GM10847 (cell line): ENCODE measurements around the gene PTCH1.

Experiments used
- POLR2A ChIP-seq: IDR thresholded peaks from 2 replicates; pipeline ENCODE4 v1.6.1; 2011; ENCODE audit not compliant: insufficient read length; ENCODE audit errors: extremely low read depth

PTCH1 gene

GRCh38 chr9:95463148-95464060, 53.4 kb downstream of the PTCH1 start:
- TF ChIP-seq POLR2A: no peak

GRCh38 chr9:95462249-95463147, 54.3 kb downstream of the PTCH1 start:
- no peak for TF ChIP-seq POLR2A

- TF ChIP-seq POLR2A: no peak
Measured at GRCh38 chr9:95461448-95462248, 55.1 kb downstream of the PTCH1 start.

GRCh38 chr9:95460518-95461164, 56.1 kb downstream of the PTCH1 start:
- TF ChIP-seq POLR2A: no peak

GRCh38 chr9:95459851-95460517, 56.8 kb downstream of the PTCH1 start:
- TF ChIP-seq POLR2A: no peak

GRCh38 chr9:95459178-95459577, 57.6 kb downstream of the PTCH1 start:
- TF ChIP-seq POLR2A: no peak

GRCh38 chr9:95458666-95459065, 58.1 kb downstream of the PTCH1 start:
- TF ChIP-seq POLR2A: no peak

- TF ChIP-seq POLR2A: no peak
Measured at GRCh38 chr9:95457769-95458168, 59.0 kb downstream of the PTCH1 start.

GRCh38 chr9:95455714-95456113, 61.1 kb downstream of the PTCH1 start:
- no peak for TF ChIP-seq POLR2A

- no peak for TF ChIP-seq POLR2A
Measured at GRCh38 chr9:95452176-95452575, 64.6 kb downstream of the PTCH1 start.

GRCh38 chr9:95451065-95451426, 65.7 kb downstream of the PTCH1 start:
- no peak for TF ChIP-seq POLR2A

GRCh38 chr9:95450171-95451064, 66.4 kb downstream of the PTCH1 start:
- no peak for TF ChIP-seq POLR2A

GRCh38 chr9:95449016-95449415, 67.8 kb downstream of the PTCH1 start:
- no peak for TF ChIP-seq POLR2A
